SK-N-SH (cell line): Measurements from ENCODE around the gene MRTFB. TPM values are rescaled to one million over a fixed set of nuclear protein-coding genes. Genes with fewer than 3 reads are reported as not detected.

ENCODE experiments used
- CTCF ChIA-PET: fragments of 300-600, 350-600 bp; formaldehyde crosslinking; extraction: SDS; loops from one replicate; lab custom pipeline; 2021; lab: Yijun Ruan, JAX
- POLR2A ChIA-PET: fragments of 350-600 bp; sonication (Branson Sonifier 250); formaldehyde crosslinking; extraction: SDS; loops from one replicate; lab custom pipeline; 2020; ENCODE audit warnings: antibody characterized with exemption, inconsistent platforms; lab: Yijun Ruan, JAX
- DNase-seq: peaks from one replicate; pipeline ENCODE4 v3.0.0; 2012
- H2AFZ ChIP-seq: fragments of 200-600 bp; sonication (generic); 2 replicates; pipeline ENCODE4 v1.8.1; 2016; ENCODE audit warnings: antibody characterized with exemption, mild to moderate bottlenecking, low read depth
- H3F3A ChIP-seq: fragments of 200-600 bp; sonication (generic); replicated peaks from 2 replicates; pipeline ENCODE3; 2016; ENCODE audit warnings: antibody characterized with exemption, mild to moderate bottlenecking; ENCODE audit not compliant: insufficient read depth
- H3K27ac ChIP-seq, 2 experiments: fragments of 200-500 bp in 1 of 2; fragments of 200-600 bp in 1 of 2; sonication (Bioruptor generic) in 1 of 2; sonication (generic), shearing (Covaris generic) in 1 of 2; 2 replicates each; pipeline versions ENCODE4 v1.5.1 to v1.6.1; 2014 to 2016; ENCODE audit warnings: low read depth in 2 of 2, inconsistent platforms in 1 of 2, low read length in 1 of 2, mild to moderate bottlenecking in 1 of 2, mixed read lengths in 1 of 2
- H3K27me3 ChIP-seq: fragments of 200-600 bp; sonication (generic), shearing (Covaris generic); 2 replicates; pipeline ENCODE4 v1.6.1; 2016; ENCODE audit warnings: mixed run types; ENCODE audit not compliant: insufficient read depth
- H3K36me3 ChIP-seq, 2 experiments: fragments of 200-500 bp in 1 of 2; fragments of 200-600 bp in 1 of 2; sonication (Bioruptor generic) in 1 of 2; sonication (generic) in 1 of 2; replicated peaks in 1 of 2; 2 replicates each; pipeline versions ENCODE3 to v1.5.1; 2014 to 2016; ENCODE audit warnings: low read length in 1 of 2, mild to moderate bottlenecking in 1 of 2; ENCODE audit not compliant: insufficient read depth in 2 of 2, control insufficient read depth in 1 of 2
- H3K4me1 ChIP-seq, 2 experiments: fragments of 200-500 bp in 1 of 2; fragments of 200-600 bp in 1 of 2; sonication (Bioruptor generic) in 1 of 2; sonication (generic), shearing (Covaris generic) in 1 of 2; 2 replicates each; pipeline versions ENCODE4 v1.5.1 to v1.6.1; 2014 to 2016; ENCODE audit warnings: low read depth in 1 of 2, low read length in 1 of 2, mixed run types in 1 of 2; ENCODE audit not compliant: insufficient read depth in 2 of 2, control insufficient read depth in 1 of 2
- H3K4me2 ChIP-seq: fragments of 200-600 bp; sonication (generic), shearing (Covaris generic); 2 replicates; pipeline ENCODE4 v1.6.1; 2017; ENCODE audit warnings: mixed run types
- H3K4me3 ChIP-seq, 2 experiments: fragments of 200-500 bp in 1 of 2; fragments of 200-600 bp in 1 of 2; sonication (Bioruptor generic) in 1 of 2; sonication (generic), shearing (Covaris generic) in 1 of 2; 2 replicates each; pipeline versions ENCODE4 v1.5.1 to v1.8.1; 2014 to 2016; ENCODE audit warnings: low read depth in 2 of 2, inconsistent platforms in 1 of 2, low read length in 1 of 2, mild to moderate bottlenecking in 1 of 2, mixed read lengths in 1 of 2, moderate library complexity in 1 of 2
- H3K79me2 ChIP-seq: fragments of 200-600 bp; sonication (generic); 2 replicates; pipeline ENCODE4 v1.8.1; 2017; ENCODE audit warnings: mild to moderate bottlenecking; ENCODE audit not compliant: insufficient read depth
- H3K9ac ChIP-seq: fragments of 200-600 bp; sonication (generic); 2 replicates; pipeline ENCODE4 v1.6.1; 2017; ENCODE audit warnings: mixed run types
- H3K9me2 ChIP-seq: fragments of 200-600 bp; sonication (generic); 2 replicates; pipeline ENCODE4 v1.6.1; 2017; ENCODE audit warnings: mixed run types
- H3K9me3 ChIP-seq: fragments of 200-600 bp; sonication (generic); 2 replicates; pipeline ENCODE4 v1.6.1; 2017; ENCODE audit warnings: mixed run types, mild to moderate bottlenecking, moderate library complexity
- H4K20me1 ChIP-seq: fragments of 200-600 bp; sonication (generic); 2 replicates; pipeline ENCODE4 v1.6.1; 2017; ENCODE audit warnings: mild to moderate bottlenecking, mixed run types; ENCODE audit not compliant: insufficient read depth
- CTCF ChIP-seq: fragments of 200-600 bp; sonication (generic); IDR thresholded peaks from 2 replicates; pipeline ENCODE4 v1.6.1; 2017; ENCODE audit warnings: antibody characterized with exemption, mild to moderate bottlenecking, moderate library complexity
- EP300 ChIP-seq, 2 experiments: IDR thresholded peaks; 2 replicates each; pipeline versions ENCODE4 v1.4.0 to v1.6.1; 2012; ENCODE audit warnings: borderline replicate concordance in 1 of 2, low read depth in 1 of 2, low read length in 1 of 2
- EZH2phosphoT487 ChIP-seq: fragments of 200-600 bp; sonication (generic); IDR thresholded peaks from 2 replicates; pipeline ENCODE4 v1.6.1; 2017; ENCODE audit warnings: low read depth, mixed run types, mild to moderate bottlenecking, antibody characterized with exemption, moderate library complexity, borderline replicate concordance
- FOXJ3 ChIP-seq: sonication (generic); formaldehyde crosslinking; IDR thresholded peaks from 2 replicates; pipeline ENCODE4 v1.5.1; 2020; ENCODE audit warnings: mild to moderate bottlenecking, missing genetic modification reagents
- GATA2 ChIP-seq: sonication (generic); formaldehyde crosslinking; IDR thresholded peaks from 2 replicates; pipeline ENCODE4 v1.5.0; 2020; ENCODE audit warnings: mild to moderate bottlenecking, missing genetic modification reagents
- JUND ChIP-seq: IDR thresholded peaks from 2 replicates; pipeline ENCODE4 v1.4.0; 2012
- MAX ChIP-seq: IDR thresholded peaks from 2 replicates; pipeline ENCODE4 v1.4.0; 2012; ENCODE audit warnings: low read depth
- MEF2A ChIP-seq: IDR thresholded peaks from 2 replicates; pipeline ENCODE4 v1.4.0; 2012; ENCODE audit warnings: low read depth, borderline replicate concordance
- MXI1 ChIP-seq: IDR thresholded peaks from 2 replicates; pipeline ENCODE4 v1.6.1; 2012; ENCODE audit warnings: mild to moderate bottlenecking, low read depth, low read length, improper control_type of control experiment
- NRF1 ChIP-seq: IDR thresholded peaks from 2 replicates; pipeline ENCODE4 v1.6.1; 2012; ENCODE audit warnings: low read depth, mild to moderate bottlenecking, low read length
- TCF12 ChIP-seq: IDR thresholded peaks from 2 replicates; pipeline ENCODE4 v1.4.0; 2012
- TEAD4 ChIP-seq: IDR thresholded peaks from 2 replicates; pipeline ENCODE4 v1.4.0; 2012; ENCODE audit warnings: mild to moderate bottlenecking, borderline replicate concordance; ENCODE audit not compliant: insufficient read depth
- USF2 ChIP-seq: fragments of 150-350 bp; IDR thresholded peaks from 2 replicates; pipeline ENCODE4 v1.6.1; 2017; ENCODE audit warnings: antibody characterized with exemption, low read length, low read depth, borderline replicate concordance
- WGBS: methylation state at CpG from one replicate; pipeline ENCODE4 v1.1.6; 2017; ENCODE audit warnings: low lambda C conversion rate; 5-methylcytosine and 5-hydroxymethylcytosine counted together
- polyA plus RNA-seq, 3 experiments: library from polyadenylated mRNA; depleted of rRNA; stranded (reverse); fragments of >200 nt; gene quantifications; 2 replicates each; pipeline ENCODE4 v1.2.3, GENCODE V29; 2012
- TF ChIP-seq, protein P1 (sequence below): IDR thresholded peaks from 2 replicates; pipeline ENCODE4 v1.4.0; 2012; ENCODE audit warnings: low read depth, borderline replicate concordance

Gene MRTFB
- polyA plus RNA-seq, 1 of the 3 experiments (the other 2 are of a cell fraction) = 3.3 TPM

- WGBS = 89% methylated on average over 12 of the region's 12 CpGs
- no peak for DNase-seq
- no peak overlapping the region for H3K9ac ChIP-seq
These were observed 233.9 kb downstream of the MRTFB start for GRCh38 chr16:14304891-14305460.

More at GRCh38 chr16:14304891-14305460, 233.9 kb downstream of the MRTFB start:
- Histone ChIP-seq H3K4me2 (no peak overlapping the region), H2AFZ (no peak overlapping the region), H3K36me3 (no peaks in the 10 kb centered on the region), H3K9me3 (no peaks in the 10 kb centered on the region), H3K4me3 (no peak overlapping the region), H3K27me3 (no peaks in the 10 kb centered on the region), H3K27ac (no peak overlapping the region), H3K79me2 (peaks cover 79% of the 10 kb centered on the region), H4K20me1 (peaks cover 40% of the 10 kb centered on the region), H3F3A (peaks cover 8% of the 10 kb centered on the region), H3K9me2 (no peaks in the 10 kb centered on the region), H3K4me1 (peaks cover 22 to 29% of the 10 kb centered on the region in 2 experiments)
- ChIA-PET POLR2A (no interaction called here), CTCF (interaction anchor here (0.6 to 2.0 kb wide), 3 partner anchors 62 to 223 kb away, joined by 3 to 12 read pairs (median 4); no protein-coding TSS in a partner anchor)
- no peak for TF ChIP-seq JUND
- TF ChIP-seq TEAD4 = no peak
- TF ChIP-seq EZH2phosphoT487 = no peak
- no peak for TF ChIP-seq EP300 (IDR thresholded peaks at IDR 0.05; ENCODE audit: borderline replicate concordance in 1 of 2, low read depth in 1 of 2, low read length in 1 of 2)
- no peak for TF ChIP-seq MEF2A
- no peak for TF ChIP-seq TCF12
- TF ChIP-seq, protein P1, sequence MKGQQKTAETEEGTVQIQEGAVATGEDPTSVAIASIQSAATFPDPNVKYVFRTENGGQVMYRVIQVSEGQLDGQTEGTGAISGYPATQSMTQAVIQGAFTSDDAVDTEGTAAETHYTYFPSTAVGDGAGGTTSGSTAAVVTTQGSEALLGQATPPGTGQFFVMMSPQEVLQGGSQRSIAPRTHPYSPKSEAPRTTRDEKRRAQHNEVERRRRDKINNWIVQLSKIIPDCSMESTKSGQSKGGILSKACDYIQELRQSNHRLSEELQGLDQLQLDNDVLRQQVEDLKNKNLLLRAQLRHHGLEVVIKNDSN = no peak
- TF ChIP-seq USF2 = no peak
- no peak for TF ChIP-seq GATA2
- no peak for TF ChIP-seq MXI1
- no peak for TF ChIP-seq MAX
- no peak for TF ChIP-seq CTCF
- no peak for TF ChIP-seq NRF1
- TF ChIP-seq FOXJ3 (CRISPR knock-in tag) = no peak
